ENCODE measurements around the gene PTCD1.
"Not testable (repeated sequence)": the region's sequence is repeated elsewhere in the genome, so short reads cannot be mapped to it uniquely, and the experiment has no call there.

DNA sequence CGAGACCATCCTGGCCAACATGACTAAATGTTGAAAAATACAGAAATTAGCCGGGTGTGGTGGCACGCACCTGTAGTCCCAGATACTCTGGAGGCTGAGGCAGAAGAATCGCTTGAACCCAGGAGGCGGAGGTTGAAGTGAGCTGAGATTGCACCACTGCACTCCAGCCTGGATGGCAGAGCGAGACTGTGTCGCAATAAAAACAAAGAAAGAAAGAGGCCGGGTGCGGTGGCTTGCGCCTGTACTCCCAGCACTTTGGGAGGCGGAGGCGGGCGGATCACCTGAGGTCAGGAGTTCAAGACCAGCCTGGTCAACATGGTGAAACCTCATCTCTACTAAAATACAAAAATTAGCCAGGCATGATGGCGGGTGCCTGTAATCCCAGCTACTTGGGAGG, 51.4 kb downstream of the PTCD1 start:
- TF ChIP-seq, protein P1, sequence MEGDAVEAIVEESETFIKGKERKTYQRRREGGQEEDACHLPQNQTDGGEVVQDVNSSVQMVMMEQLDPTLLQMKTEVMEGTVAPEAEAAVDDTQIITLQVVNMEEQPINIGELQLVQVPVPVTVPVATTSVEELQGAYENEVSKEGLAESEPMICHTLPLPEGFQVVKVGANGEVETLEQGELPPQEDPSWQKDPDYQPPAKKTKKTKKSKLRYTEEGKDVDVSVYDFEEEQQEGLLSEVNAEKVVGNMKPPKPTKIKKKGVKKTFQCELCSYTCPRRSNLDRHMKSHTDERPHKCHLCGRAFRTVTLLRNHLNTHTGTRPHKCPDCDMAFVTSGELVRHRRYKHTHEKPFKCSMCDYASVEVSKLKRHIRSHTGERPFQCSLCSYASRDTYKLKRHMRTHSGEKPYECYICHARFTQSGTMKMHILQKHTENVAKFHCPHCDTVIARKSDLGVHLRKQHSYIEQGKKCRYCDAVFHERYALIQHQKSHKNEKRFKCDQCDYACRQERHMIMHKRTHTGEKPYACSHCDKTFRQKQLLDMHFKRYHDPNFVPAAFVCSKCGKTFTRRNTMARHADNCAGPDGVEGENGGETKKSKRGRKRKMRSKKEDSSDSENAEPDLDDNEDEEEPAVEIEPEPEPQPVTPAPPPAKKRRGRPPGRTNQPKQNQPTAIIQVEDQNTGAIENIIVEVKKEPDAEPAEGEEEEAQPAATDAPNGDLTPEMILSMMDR (IDR thresholded peaks at IDR 0.05; ENCODE audit: insufficient read depth, low read depth, low read length): not testable (repeated sequence)
- not testable (repeated sequence) for TF ChIP-seq EZH2 (IDR thresholded peaks at IDR 0.05; ENCODE audit: insufficient read depth, low read length)
